Right ventricle myocardium superior (tissue), 1 donor: Measurements from ENCODE around the gene MGRN1. TPM values are rescaled to one million over a fixed set of nuclear protein-coding genes. Genes with fewer than 3 reads are reported as not detected.

ENCODE experiments used
- ATAC-seq: fragments of 200-7000 bp; cut with Tn5 transposase; one replicate; pipeline ENCODE4 v1.9.1; 2020; ENCODE audit warnings: mild to moderate bottlenecking; ENCODE audit not compliant: poor library complexity
- DNase-seq: peaks from one replicate; pipeline ENCODE4 v3.0.0-alpha.2; 2020
- intact Hi-C: fragments of 100-400 bp; cut with DNase I; formaldehyde crosslinking; loops from one replicate; pipeline ENCODE4 v1.11.2; 2022
- total RNA-seq: library from RNA; stranded (reverse); fragmentation: NEBNext Ultra II Directional; extraction: Animal tissue kit (Norgen Biotek cat#: 25700); gene quantifications from one replicate; pipeline ENCODE4 v1.2.1, GENCODE V29; 2021
- donor health status: DM: no; HTN: yes; CAD: no; lungs with severe emphysema.

The MGRN1 gene
- total RNA-seq, 1 donor from 2014 or later: 27.9 TPM

DNA sequence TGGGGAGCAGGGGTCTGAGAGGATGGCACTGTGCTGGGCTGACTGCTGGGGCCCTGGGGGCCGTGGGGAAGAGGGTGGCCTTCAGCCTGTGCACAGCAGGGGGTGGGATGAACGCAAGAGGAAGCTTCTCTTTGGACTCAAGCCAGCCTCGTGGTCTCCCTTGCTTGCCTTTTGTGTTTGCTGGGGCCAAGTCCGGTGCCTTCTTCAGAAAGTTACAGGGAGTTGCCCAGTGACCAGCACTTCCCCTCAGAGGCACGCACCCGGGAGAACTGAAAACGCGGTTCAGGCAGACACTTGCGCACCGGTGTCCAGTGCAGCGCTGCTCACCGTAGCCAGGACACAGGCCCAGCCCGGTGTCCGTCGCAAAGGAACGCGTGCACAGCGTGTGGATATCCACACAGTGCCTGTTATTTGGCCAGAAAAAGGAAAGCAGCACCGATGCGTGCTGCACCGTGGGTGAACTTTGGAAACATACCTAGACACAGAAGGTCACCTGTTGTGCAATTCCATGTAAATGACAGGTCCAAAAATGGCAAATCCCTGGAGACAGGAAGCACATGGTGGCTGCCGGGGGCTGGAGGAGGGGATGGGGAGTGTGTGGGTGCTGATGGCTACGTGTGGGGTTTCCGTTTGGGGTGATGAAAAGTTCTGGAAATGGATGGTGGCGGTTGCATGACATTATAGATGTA, 39.3 kb downstream of the MGRN1 start:
- DNase-seq (peak; percentile 67), ATAC-seq (peak; percentile 48)
- intact Hi-C loops: no loop called here

DNA sequence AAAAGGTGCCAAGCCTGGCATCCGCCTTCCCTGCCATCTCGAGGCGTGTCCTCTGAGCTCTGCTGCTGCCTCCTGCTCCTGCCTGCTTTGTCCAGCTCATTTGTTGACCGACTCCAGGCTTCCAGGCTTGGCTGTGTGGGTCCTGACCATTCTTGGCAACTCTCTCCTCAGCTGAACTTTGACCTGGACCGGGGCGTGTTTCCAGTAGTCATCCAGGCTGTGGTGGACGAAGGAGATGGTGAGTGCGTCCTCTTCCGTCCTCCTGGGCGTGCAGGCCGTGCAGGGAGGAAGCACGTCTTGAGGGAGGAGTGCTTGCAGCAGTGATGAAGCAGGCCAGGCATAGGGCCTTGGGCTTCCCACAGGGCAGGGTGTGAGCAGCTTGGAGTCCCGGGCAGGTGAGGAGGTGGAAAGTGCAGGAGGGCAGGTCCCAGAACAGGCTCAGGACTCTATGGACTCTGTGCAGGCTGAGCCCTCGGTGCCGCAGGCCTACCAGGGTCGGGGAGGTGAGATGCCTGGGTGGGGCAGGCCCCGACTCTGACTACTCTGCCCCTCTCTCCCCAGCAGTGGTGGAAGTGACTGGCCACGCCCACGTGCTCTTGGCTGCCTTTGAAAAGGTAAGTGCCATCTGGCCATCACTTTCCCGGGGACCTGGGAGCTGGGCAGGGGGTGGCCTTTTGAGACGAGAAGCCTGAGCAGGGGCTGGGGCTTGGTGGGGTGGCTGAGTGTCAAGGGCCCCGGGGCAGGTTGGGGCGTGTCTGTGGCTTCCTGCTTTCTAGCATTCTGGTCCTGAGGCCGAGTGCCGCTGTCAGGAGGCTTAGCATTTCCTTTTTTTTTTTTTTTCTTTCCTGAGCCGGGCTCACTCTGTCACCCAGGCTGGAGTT, 40.2 kb downstream of the MGRN1 start:
- DNase-seq: peak; percentile 70
- intact Hi-C loops: no loop called here
- peak; percentile 26 for ATAC-seq

DNA sequence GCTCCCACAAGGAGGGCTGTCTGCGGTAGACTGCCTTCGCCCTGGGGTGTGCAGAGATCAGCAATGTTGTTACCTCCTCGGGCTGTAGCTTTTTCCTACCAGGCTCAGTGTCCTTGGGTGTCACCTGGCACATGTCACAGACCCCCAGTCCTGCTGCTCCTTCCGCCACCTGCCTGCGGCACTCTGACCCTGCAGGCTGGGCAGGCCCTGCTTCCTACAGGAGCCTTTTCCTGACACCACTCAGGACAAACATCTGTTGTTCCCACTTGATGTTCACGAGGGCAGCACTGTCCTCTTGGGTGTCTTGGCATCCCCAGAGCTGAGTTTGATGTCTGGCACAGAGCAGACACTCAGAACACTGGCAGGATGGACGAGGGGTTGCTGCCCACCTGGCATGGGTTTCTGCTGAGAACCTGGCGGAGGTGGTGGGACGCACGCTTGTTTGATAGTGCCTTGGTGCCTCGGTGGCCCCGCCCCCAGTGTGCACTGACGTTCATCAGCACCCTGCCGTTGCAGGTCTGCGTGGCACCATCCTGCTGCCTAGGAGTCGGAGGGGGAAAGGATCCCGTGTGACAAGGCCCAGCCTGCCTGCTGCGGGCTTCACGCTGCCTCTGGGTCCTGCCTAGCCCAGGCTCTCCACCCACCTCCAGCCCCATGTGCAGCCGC, 42.0 kb downstream of the MGRN1 start:
- intact Hi-C loops: no loop called here
- ATAC-seq (no peak), DNase-seq (no peak)

DNA sequence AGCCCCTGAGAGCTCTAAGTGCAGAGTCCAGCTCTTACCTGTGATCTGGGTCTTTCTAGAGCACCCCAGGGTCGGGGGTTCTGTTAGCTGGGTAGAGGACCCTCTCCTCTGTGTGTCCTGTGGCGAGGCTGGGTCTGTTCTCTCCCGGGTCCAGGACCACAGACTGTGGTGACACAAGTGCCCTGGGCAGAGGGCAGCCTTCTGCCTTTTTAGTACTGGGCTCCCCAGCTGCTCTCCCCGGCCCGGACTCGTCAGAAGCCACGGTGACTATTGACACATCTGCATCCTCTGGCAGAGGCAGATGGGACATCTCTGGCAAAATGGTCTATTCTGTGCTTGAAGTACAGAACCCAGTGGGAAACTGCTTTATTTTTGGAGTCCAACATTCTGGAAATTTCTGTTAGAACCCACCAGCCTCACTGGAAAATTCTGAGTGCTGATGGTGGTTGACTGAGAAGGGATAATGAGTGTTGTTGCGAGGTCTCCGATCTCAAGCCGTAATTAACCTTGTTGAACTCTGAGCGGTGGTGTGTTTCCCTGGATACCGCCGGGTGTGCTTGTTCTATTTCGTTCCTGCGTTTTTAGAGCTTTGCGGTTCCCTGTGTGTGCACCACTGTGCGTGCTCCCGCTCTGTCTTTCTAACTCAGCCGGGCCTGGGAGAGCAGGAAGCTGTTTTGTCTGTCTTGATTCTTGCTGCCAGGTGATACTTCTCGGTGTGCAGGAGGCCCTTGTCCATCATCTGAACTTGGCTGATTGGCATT, 42.8 kb downstream of the MGRN1 start:
- ATAC-seq: no peak
- intact Hi-C loops: no loop called here
- DNase-seq: no peak

DNA sequence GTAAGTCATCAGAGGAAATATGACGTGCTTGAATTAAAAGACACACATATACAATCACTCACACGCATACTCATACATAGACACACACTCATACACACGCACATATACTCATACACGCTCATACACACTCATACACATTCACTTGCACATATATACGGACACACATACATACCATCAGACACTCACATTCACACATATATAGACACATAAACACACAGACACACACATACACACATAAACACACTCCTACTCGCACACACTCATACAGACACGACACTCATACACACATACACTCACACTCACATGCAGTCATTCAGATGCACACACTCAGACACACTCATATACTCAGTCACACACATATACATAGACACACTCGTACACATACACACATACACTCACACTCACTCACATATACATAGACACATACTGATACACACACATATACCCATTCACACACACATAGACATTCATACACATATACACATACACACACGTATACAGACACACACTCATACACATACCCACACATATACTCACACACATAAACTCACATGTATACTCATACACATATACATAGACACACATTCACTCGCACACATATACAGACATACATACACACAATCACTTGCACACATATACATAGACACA, 43.8 kb downstream of the MGRN1 start:
- intact Hi-C loops: no loop called here
- ATAC-seq (no peak), DNase-seq (no peak)

DNA sequence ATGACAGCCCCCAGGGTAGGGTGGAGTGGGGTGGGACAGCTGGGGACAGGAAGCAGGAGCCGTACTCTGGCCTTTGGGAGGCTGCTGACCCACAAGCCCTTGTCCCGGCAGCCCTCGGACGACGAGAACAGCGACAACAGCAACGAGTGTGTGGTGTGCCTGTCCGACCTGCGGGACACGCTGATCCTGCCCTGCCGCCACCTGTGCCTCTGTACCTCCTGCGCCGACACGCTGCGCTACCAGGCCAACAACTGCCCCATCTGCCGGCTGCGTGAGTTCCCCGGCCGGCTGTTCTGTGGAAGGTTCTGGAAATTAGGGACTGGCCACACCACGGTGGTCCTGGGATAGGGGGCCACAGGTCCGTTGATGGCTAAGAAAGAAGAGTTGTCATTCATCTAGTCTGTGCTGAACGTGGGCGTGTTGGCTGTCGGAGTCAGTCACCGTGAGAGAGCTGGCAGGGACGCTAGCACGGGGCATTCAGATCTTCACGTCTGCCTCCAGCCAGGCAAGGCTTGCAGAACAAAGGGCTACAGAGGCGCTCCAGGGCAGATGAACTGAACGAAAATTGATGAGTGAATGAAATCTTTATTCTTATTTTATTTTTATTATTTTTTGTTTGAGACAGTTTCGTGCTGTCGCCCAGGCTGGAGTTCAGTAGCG, 48.9 kb downstream of the MGRN1 start:
- ATAC-seq: no peak
- intact Hi-C loops: no loop called here
- DNase-seq: no peak

DNA sequence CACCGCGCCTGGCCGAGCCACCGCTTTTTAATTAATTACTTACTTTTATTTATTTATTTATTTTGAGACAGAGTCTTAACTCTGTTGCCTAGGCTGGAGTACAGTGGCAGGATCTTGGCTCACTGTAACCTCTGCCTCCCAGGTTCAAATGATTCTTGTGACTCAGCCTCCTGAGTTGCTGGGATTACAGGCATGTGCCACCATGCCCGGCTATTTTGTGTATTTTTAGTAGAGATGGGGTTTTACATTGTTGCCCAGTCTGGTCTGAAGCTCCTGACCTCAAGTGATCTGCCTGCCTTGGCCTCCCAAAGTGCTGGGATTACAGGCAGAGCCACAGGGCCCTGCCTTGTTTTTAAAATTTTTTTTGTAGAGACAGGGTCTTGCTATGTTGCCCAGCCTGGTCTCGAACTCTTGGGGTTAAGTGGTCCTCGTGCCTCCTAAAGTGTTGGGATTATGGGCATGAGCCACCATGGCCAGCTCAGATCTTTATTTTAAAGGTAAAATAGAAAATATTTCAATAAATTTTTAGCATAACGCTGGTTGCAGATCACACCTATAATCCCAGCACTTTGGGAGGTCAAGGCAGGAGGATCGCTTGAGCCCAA, 50.4 kb downstream of the MGRN1 start:
- intact Hi-C loops: no loop called here
- DNase-seq: no peak
- ATAC-seq: no peak

DNA sequence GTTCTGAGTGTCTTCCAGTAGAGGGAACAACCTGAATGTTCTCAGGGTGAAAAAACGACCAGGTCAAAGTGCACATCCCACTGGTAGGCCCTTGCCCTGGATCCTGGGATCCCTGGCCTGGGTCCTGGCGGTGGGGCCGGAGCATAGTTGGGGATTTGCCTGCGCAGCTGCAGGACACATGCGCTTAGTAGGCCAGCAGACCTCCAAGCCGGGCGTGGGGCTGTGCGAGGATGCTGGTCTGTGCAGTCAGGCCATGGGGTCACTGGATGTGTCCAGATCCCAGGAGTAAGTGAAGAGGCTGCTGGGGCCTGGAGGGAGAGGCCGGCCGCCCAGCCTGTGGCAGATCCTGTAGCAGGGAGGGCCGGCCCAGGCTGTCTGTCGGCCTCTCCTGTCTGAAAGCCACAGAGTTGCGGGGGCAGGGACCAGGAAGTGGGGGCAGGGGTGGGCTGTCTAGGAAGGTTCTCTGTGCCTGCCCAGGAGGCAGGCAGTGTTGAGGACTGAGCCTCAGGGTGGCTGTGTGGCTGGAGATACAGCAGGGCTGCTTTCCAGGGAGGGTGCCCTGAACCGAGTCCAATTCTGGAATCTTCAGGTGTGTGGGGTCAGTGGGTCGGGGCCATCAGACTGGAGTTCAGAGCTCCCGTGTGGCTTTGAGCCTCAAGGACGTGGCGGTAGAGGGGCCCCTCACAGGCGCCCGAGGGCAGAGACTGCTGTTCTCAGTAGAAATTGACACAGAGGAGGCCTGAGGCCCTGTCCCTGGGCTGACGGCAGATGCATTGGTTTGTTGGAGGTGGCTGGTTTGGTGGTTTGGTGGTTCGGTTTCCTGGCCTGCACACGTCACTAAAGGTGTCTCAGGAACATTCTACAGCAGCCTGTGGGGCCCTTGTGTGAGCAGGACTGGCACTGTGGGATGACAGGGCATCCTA, 51.5 kb downstream of the MGRN1 start:
- DNase-seq: no peak
- no peak for ATAC-seq
- intact Hi-C loops: no loop called here

DNA sequence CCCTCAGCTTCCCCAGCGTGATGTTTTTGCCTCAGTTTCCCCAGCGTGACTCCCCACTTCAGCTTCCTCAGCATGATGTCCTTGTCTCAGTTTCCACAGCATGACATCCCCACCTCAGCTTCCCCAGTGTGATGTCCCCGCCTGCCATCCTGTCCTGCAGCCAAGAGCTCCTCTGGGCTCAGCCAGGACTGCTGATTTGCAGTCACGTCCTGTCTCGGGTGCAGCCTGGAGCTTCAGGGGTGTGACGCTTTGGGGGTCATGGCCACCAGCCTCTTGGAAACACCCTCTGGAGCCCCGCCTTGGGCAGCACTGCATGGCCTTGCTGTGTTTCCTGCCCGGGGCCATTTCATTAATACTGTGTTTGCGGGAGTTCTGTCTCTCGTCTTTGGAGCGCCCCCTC, 52.2 kb downstream of the MGRN1 start:
- ATAC-seq (peak; percentile 45), DNase-seq (peak; percentile 73)
- intact Hi-C loops: no loop called here

DNA sequence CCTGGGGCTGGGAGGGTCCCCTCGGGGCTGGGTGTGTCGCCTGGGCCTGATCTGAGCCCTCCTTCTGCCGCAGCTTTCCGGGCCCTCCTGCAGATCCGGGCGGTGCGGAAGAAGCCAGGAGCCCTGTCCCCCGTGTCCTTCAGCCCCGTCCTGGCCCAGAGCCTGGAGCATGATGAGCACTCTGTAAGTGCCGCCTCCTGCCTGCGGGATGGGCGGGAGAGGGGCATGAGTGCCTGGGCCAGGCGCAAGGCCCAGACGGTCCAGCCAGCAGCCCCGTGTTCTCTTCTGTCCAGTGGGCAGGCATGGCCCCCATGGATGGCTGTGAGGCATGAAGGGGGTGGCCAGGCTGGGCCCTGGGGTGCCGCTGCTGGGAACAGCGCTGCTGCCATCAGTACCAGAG, 52.8 kb downstream of the MGRN1 start:
- intact Hi-C loops: no loop called here
- peak; percentile 86 for DNase-seq
- peak; percentile 78 for ATAC-seq

DNA sequence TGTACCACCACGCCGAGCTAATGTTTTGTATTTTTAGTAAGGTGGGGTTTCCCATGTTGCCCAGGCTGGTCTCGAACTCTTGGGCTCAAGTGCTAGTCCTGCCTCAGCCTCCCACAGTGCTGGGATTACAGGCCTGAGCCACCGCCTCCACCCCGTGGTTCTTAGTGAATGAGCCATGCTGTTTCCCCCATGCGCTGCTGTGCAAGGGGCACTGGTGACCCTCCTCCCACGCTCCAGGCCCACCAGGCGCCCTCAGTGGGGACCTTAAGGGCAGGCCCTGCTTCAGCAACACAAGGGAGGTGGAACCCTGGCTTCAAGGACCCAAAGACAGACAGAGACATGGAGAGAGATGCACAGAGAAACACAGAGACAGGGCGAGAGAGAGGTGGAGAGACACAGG, 53.4 kb downstream of the MGRN1 start:
- intact Hi-C loops: no loop called here
- DNase-seq (no peak), ATAC-seq (no peak)

DNA sequence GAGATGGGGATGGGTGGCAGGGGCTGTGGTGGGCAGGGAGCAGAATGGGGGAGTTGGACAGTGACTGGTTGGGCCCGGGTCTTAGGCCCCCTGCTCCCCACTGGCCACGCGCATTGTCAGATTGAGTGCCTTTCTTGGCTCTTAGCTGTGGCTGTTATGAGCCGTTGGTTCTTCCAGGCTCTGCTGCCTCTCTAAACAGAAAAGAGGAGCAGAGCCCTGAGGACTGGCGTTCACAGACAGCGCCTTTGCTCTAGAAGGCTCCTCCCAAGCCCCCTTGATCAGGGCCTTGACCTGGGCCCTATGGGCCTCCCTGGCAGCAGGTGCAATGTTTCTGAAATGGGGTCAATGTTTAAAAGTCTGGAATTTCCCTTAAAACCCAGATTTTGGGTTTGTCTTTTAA, 54.0 kb downstream of the MGRN1 start:
- intact Hi-C loops: no loop called here
- ATAC-seq (no peak), DNase-seq (no peak)

DNA sequence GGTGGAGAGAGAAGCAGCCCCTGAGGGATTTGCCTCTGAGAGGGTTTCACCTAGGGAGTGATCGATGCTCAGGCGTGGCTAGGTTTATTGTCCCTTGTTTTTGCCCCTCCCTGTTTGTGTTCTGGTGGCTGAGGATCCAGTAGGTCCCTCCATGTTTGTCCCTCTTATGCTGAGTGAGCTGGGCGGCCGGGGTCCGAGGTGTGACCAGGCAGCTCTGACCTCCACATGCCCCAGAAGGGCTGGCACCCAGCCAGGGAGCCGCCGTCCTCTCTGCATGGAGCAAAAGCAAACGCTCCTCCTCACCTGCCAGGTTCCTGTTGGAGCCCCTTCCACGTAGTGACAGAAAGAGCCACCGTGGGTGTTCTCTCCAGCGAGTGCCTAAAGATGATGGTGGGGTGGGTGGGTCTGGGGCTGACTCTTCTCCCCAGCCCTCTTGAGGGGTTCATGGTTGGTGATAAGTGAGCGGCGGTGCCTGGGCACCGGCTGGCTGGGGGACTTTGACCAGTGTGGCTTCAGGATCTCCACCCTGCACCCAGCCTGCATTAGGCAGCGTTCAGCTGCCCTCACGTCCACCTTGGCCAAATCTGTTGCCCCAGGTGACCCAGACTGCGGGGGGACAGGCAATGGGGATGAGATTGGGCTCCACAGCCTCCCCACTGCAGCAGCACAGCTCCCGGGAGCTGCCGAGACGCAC, 54.7 kb downstream of the MGRN1 start:
- intact Hi-C loops: no loop called here
- ATAC-seq: no peak
- peak; percentile 68 for DNase-seq

DNA sequence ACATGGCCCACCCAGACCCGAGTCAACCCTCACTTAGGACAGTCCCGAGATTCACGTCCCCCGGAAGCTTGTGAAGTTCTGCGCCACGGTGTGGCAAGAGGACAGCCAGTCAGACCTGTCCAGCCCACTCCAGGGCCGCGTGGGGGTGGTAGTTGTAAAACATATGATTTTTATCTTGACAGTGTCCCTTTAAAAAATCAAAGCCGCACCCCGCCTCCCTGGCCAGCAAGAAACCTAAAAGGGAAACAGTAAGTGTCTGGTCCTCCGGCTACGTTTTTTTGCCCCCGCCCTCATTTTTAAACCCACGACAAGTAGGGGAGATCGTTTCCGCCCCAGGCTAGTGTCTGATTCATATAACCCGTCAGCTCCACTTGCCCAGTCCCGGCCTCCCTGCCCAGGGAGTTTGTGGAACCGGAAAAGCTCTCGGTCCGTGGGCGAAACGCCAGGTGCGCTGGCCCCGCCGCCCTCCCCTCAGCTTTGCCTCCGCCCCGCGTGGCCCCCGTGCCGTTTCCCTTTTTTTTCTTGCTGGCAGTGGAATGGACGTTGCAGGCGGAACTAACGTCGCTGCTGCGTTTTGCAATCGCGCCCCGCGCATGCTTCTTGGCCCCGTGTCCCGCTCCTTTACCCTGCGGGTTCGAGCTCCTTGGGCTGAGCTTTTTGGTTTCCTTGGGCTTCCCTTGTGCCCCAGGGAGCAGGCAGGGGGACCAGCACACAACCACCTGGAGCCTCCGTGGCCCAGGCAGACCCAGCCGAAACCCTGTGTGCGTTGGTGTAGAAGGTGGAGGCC, 55.4 kb downstream of the MGRN1 start:
- ATAC-seq: peak; percentile 40
- DNase-seq: peak; percentile 88
- intact Hi-C loops: no loop called here

DNA sequence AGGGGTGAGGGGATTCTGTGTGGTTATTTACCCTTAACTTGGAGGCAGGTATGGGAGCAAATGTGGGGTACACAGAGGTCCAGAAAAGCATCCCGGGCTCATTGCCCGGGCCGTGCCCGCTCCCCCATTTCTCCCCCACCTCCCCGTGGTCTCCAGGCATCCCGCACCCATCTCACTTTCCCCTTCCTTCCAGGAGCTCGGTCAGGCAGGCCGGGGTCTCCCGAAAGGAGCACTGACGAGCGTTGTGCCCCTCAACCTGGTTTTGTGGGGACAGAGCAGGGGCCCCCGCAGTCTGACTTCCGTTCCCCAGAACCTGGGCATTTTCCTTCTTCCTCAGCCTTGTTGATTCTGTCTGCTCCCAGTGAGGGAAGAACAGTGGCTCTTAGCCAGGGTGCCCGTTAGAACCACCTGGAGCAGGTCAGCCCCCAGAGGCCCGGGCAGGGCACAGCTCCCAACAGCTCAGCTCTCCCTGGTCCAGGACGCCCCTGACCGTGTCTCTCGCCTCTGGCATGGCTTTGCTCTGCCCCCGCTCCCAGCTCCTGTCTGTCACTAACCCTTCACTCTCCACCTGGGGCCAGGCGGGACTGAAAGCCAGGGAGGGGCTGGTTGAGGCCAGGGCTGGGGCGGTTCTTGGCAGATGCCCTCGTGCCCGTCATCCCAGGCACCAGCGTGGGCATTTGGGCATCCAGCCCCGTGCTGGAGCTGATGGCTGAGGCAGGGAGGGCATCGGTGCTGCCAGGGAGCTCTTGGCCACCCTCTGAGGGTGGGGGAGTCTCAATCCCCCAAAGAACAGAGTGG, 56.2 kb downstream of the MGRN1 start:
- intact Hi-C loops: no loop called here
- ATAC-seq (peak; percentile 69), DNase-seq (peak; percentile 85)
